GM12878 (cell line): Measurements from ENCODE around the gene SLF2. TPM values are rescaled to one million over a fixed set of nuclear protein-coding genes. Genes with fewer than 3 reads are reported as not detected.

ENCODE experiments used
- CBX3 ChIP-seq: fragments of 200-600 bp; sonication (generic); IDR thresholded peaks from 2 replicates; pipeline ENCODE4 v1.6.1; 2016; ENCODE audit warnings: low read depth, borderline replicate concordance
- EGR1 ChIP-seq, 2 experiments: IDR thresholded peaks; 1 replicate in 1 of 2; 2 replicates in 1 of 2; pipeline ENCODE4 v1.6.1; 2011 to 2012; ENCODE audit warnings: low read depth in 2 of 2, low read length in 2 of 2, borderline replicate concordance in 1 of 2, mild to moderate bottlenecking in 1 of 2, moderate library complexity in 1 of 2
- KLF5 ChIP-seq: fragments of 450-650 bp; IDR thresholded peaks from 2 replicates; pipeline ENCODE4 v1.6.1; 2014; ENCODE audit warnings: mild to moderate bottlenecking; ENCODE audit not compliant: partially characterized antibody
- MEF2A ChIP-seq: IDR thresholded peaks from 2 replicates; pipeline ENCODE4 v1.6.1; 2011; ENCODE audit warnings: low read depth, mild to moderate bottlenecking, low read length, moderate library complexity; ENCODE audit not compliant: insufficient read depth
- MTA2 ChIP-seq: fragments of 450-650 bp; IDR thresholded peaks from 2 replicates; pipeline ENCODE4 v1.6.1; 2016; ENCODE audit warnings: low read depth, mild to moderate bottlenecking, moderate library complexity
- RAD21 ChIP-seq: IDR thresholded peaks from 2 replicates; pipeline ENCODE4 v1.6.1; 2011; ENCODE audit warnings: mild to moderate bottlenecking, low read depth, low read length, moderate library complexity; ENCODE audit not compliant: insufficient read depth
- REST ChIP-seq: IDR thresholded peaks from 2 replicates; pipeline ENCODE4 v1.6.1; 2012; ENCODE audit warnings: mild to moderate bottlenecking, low read depth, low read length
- ZNF622 ChIP-seq: fragments of 450-650 bp; IDR thresholded peaks from 2 replicates; pipeline ENCODE4 v1.6.1; 2017; ENCODE audit warnings: mild to moderate bottlenecking, inconsistent platforms
- polyA plus RNA-seq, 11 experiments: library from polyadenylated mRNA; depleted of rRNA in 4 of 11; unstranded in 6 of 11; stranded (reverse) in 5 of 11; fragments of >200 nt; fragmentation: Nextera tagmentation in 4 of 11; fragmentation: Illumina TruSeq in 1 of 11; extraction: Ambion mirVana in 4 of 11; extraction: Trizol in 1 of 11; gene quantifications; 1 replicate in 1 of 11; 2 replicates in 10 of 11; pipeline versions ENCODE4 v1.2.1 to v1.2.3, GENCODE V29; 2011 to 2016; ENCODE audit warnings: inconsistent platforms in 2 of 11, missing spikeins in 2 of 11, low read depth in 1 of 11
- total RNA-seq, 4 experiments: library from RNA; depleted of rRNA in 3 of 4; stranded (reverse); fragments of >200 nt in 3 of 4; fragmentation: Illumina TruSeq in 1 of 4; extraction: Trizol in 1 of 4; gene quantifications; 2 replicates each; pipeline versions ENCODE4 v1.2.1 to v1.2.3, GENCODE V29; 2013 to 2021
- TF ChIP-seq, protein P1 (sequence below): fragments of 450-650 bp; IDR thresholded peaks from 2 replicates; pipeline ENCODE4 v1.6.1; 2014; ENCODE audit warnings: mild to moderate bottlenecking
- TF ChIP-seq, protein P2 (sequence below): fragments of 450-650 bp; IDR thresholded peaks from 2 replicates; pipeline ENCODE4 v1.6.1; 2017; ENCODE audit warnings: mild to moderate bottlenecking

Gene SLF2
- total and polyA plus RNA-seq, 10 of the 15 experiments (the other 5 are each of a cell fraction or from before 2014, with no cell fraction given) = 3.0 to 25.2 (median 17.9) TPM

DNA sequence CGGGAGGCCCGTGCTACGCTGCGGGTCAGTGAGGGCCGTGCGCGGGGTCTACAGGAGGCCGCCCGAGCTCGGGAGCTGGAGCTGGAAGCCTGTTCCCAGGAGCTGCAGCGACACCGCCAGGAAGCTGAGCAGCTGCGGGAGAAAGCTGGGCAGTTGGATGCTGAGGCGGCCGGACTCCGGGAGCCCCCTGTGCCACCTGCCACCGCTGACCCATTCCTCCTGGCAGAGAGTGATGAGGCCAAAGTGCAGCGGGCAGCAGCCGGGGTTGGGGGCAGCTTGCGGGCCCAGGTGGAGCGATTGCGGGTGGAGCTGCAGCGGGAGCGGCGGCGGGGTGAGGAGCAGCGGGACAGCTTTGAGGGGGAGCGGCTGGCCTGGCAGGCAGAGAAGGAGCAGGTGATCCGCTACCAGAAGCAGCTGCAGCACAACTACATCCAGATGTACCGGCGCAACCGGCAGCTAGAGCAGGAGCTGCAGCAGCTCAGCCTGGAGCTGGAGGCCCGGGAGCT, 93.9 kb downstream of the SLF2 start (continued):
- TF ChIP-seq REST (no peak), MEF2A (no peak), KLF5 (no peak), EGR1 (IDR thresholded peaks at IDR 0.05; ENCODE audit: borderline replicate concordance in 1 of 2, low read depth in 2 of 2, low read length in 2 of 2) (no peak), RAD21 (no peak), ZNF622 (no peak), CBX3 (no peak), MTA2 (no peak)
- TF ChIP-seq, protein P1, sequence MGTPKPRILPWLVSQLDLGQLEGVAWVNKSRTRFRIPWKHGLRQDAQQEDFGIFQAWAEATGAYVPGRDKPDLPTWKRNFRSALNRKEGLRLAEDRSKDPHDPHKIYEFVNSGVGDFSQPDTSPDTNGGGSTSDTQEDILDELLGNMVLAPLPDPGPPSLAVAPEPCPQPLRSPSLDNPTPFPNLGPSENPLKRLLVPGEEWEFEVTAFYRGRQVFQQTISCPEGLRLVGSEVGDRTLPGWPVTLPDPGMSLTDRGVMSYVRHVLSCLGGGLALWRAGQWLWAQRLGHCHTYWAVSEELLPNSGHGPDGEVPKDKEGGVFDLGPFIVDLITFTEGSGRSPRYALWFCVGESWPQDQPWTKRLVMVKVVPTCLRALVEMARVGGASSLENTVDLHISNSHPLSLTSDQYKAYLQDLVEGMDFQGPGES = no peak
- TF ChIP-seq, protein P2, sequence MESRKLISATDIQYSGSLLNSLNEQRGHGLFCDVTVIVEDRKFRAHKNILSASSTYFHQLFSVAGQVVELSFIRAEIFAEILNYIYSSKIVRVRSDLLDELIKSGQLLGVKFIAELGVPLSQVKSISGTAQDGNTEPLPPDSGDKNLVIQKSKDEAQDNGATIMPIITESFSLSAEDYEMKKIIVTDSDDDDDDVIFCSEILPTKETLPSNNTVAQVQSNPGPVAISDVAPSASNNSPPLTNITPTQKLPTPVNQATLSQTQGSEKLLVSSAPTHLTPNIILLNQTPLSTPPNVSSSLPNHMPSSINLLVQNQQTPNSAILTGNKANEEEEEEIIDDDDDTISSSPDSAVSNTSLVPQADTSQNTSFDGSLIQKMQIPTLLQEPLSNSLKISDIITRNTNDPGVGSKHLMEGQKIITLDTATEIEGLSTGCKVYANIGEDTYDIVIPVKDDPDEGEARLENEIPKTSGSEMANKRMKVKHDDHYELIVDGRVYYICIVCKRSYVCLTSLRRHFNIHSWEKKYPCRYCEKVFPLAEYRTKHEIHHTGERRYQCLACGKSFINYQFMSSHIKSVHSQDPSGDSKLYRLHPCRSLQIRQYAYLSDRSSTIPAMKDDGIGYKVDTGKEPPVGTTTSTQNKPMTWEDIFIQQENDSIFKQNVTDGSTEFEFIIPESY = no peak
